ENCODE results near the gene CPA1.

The CPA1 gene

GRCh38 chr7:130356121-130356875 is 24.0 kb upstream of the CPA1 start:
- no peak for DNase-seq

GRCh38 chr7:130356876-130357611 is 23.2 kb upstream of the CPA1 start:
- no peak for DNase-seq

GRCh38 chr7:130358471-130358870 is 21.8 kb upstream of the CPA1 start:
- DNase-seq = no peak

GRCh38 chr7:130359276-130359857 is 20.9 kb upstream of the CPA1 start:
- DNase-seq = no peak

- DNase-seq = no peak
Measured at GRCh38 chr7:130360518-130360917, 19.8 kb upstream of the CPA1 start.

GRCh38 chr7:130361681-130362080 is 18.6 kb upstream of the CPA1 start:
- DNase-seq = no peak

GRCh38 chr7:130362251-130362816 is 18.0 kb upstream of the CPA1 start:
- DNase-seq = no peak

GRCh38 chr7:130363026-130363847 is 17.1 kb upstream of the CPA1 start:
- peak; percentile 13 for DNase-seq

GRCh38 chr7:130364451-130364850 is 15.8 kb upstream of the CPA1 start:
- no peak for DNase-seq

- DNase-seq = no peak
Measured at GRCh38 chr7:130365088-130365487, 15.2 kb upstream of the CPA1 start.

GRCh38 chr7:130365511-130366441 is 14.5 kb upstream of the CPA1 start:
- no peak for DNase-seq

- DNase-seq = no peak
Measured at GRCh38 chr7:130366564-130366963, 13.7 kb upstream of the CPA1 start.

GRCh38 chr7:130367088-130367755 is 13.1 kb upstream of the CPA1 start:
- no peak for DNase-seq

- no peak for DNase-seq
Measured at GRCh38 chr7:130367836-130368746, 12.2 kb upstream of the CPA1 start.

- no peak for DNase-seq
Measured at GRCh38 chr7:130369110-130369711, 11.1 kb upstream of the CPA1 start.

- DNase-seq = no peak
Measured at GRCh38 chr7:130369831-130370550, 10.3 kb upstream of the CPA1 start.

GRCh38 chr7:130371046-130371445 is 9.2 kb upstream of the CPA1 start:
- no peak for DNase-seq

GRCh38 chr7:130372402-130373165 is 7.7 kb upstream of the CPA1 start:
- no peak for DNase-seq

Measured in stimulated activated naive CD4-positive, alpha-beta T cell treated with Interleukin-2 at 50 U/mL for 16 hours (primary cell).